ENCODE data around the gene HIF3A.
"Not testable (repeated sequence)": the region's sequence is repeated elsewhere in the genome, so short reads cannot be mapped to it uniquely, and the experiment has no call there.

HIF3A gene

DNA sequence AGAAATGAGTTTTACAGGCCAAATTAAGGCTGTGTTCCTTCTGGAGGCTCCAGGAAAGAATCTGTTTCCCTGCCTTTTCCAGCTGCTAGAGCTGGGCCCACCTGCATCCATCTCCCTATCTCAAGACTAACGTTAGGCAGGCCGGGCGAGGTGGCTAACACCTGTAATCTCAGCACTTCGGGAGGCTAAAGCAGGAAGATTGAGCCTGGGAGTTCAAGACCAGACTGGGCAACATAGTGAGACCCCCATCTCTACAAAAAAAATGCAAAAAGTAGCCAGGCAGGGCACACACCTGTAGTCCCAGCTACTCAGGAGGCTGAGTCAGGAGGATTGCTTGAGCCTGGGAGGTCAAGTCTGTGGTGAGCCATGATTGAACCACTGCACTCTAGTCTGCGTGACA lies 14.6 kb downstream of the HIF3A start:
- DNase-seq (ENCODE audit: low read depth, low spot score): no peak
- POLR2A ChIA-PET: no interaction called here
- CTCF ChIA-PET: interaction anchor here (1.0 to 2.2 kb wide), 2 partner anchors 10 to 36 kb away, joined by 5 to 10 read pairs; partner anchors contain the start of gene PPP5C
- H3K4me3 ChIP-seq (ENCODE audit: low read depth, low read length): no peak overlapping the region
- TF ChIP-seq, protein P1, sequence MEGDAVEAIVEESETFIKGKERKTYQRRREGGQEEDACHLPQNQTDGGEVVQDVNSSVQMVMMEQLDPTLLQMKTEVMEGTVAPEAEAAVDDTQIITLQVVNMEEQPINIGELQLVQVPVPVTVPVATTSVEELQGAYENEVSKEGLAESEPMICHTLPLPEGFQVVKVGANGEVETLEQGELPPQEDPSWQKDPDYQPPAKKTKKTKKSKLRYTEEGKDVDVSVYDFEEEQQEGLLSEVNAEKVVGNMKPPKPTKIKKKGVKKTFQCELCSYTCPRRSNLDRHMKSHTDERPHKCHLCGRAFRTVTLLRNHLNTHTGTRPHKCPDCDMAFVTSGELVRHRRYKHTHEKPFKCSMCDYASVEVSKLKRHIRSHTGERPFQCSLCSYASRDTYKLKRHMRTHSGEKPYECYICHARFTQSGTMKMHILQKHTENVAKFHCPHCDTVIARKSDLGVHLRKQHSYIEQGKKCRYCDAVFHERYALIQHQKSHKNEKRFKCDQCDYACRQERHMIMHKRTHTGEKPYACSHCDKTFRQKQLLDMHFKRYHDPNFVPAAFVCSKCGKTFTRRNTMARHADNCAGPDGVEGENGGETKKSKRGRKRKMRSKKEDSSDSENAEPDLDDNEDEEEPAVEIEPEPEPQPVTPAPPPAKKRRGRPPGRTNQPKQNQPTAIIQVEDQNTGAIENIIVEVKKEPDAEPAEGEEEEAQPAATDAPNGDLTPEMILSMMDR (IDR thresholded peaks at IDR 0.05; ENCODE audit: insufficient read depth, low read length, missing control alignments): no peak

DNA sequence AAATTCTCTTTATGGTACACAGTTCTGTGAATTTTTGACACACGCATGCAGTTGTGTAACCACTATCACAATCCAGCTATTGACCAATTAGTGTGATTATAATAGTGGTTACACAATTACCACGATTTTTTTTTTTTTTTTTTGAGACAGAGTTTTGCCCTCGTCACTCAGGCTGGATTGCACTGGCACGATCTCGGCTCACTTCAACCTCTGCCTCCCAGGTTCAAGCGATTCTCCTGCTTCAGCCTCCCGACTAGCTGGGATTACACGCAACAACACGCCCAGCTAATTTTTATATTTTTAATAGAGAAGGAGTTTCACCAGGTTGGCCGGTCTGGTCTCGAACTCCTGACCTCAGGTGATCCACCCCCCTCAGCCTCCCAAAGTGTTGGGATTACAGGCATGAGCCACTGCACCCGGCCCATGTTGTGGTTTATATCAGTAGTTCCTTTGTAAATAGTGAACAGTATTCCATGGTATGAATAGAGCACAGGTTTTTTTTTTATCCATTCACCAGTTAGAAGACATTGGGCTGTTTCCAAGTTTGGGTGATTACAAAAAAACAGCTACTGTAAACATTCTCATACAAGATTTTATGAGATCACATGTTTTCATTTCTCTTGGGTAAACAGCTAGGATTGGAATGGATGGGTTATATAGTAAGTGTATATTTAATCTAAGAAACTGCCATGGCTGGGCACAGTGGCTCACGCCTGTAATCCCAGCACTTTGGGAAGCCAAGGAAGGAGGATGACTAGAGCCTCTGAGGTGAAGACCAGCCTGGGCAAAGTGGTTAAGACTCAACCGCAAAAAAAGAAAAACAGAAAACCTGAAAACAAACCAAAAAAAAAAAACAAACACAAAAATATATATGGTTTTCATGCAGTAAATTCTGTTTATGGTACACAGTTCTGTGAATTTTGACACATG lies 17.0 kb downstream of the HIF3A start:
- POLR2A ChIA-PET: interaction anchor here (0.7 kb wide), 1 partner anchor 35 kb away, joined by 3 read pairs; no protein-coding TSS in a partner anchor
- CTCF ChIA-PET: interaction anchor here (0.6 kb wide), 1 partner anchor 57 kb away, joined by 3 read pairs; no protein-coding TSS in a partner anchor
- H3K4me3 ChIP-seq (ENCODE audit: low read depth, low read length); DNase-seq (ENCODE audit: low read depth, low spot score): not testable (repeated sequence)

DNA sequence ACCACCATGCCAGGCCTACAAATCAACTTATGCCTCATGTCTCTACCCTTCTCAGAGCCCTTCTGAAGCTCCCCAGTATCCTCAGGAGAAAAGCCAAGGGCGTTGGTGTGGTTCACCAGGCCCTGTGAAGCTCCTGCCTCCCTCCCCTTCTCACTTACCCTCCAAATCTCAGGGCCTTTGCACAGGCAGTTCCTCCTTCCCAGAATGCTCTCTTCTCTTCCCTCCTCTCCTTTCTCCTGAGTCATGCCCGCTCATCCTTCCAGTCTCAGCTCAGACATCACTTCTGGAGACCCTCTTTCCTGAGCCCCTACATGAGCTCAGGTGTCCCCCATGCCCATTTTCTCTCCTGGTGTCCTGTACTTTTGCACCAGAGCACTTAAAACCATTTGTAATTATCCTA lies 20.5 kb downstream of the HIF3A start:
- TF ChIP-seq, protein P1 (IDR thresholded peaks at IDR 0.05; ENCODE audit: insufficient read depth, low read length, missing control alignments): no peak
- DNase-seq (ENCODE audit: low read depth, low spot score): no peak
- ChIA-PET CTCF (interaction anchor here (2.5 to 2.7 kb wide), 2 partner anchors 30 to 36 kb away, joined by 9 to 12 read pairs; partner anchors contain the start of gene PPP5C), POLR2A (no interaction called here)
- H3K4me3 ChIP-seq (ENCODE audit: low read depth, low read length): no peak overlapping the region

DNA sequence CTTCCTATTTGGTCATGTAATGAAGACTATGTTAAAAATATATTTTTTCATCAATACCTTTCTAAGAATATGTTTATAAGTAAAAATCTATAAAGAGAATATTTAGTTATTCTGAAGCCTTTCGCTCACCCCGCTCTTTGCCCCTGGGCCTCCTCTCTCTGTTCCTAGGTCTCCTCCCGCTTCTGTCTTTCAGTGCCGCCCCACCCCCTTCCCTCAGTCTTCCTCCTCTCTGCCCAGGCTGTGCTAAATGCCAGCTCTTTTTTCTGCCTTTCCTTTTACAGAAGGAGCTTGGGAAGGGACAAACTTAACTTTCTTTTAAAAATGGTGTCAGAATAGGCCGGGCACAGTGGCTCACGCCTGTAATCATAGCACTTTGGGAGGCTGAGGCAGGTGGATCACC lies 22.8 kb downstream of the HIF3A start:
- TF ChIP-seq, protein P1 (IDR thresholded peaks at IDR 0.05; ENCODE audit: insufficient read depth, low read length, missing control alignments): no peak
- no peak for DNase-seq (ENCODE audit: low read depth, low spot score)
- POLR2A ChIA-PET: no interaction called here
- H3K4me3 ChIP-seq (ENCODE audit: low read depth, low read length): no peak overlapping the region
- CTCF ChIA-PET: no interaction called here

DNA sequence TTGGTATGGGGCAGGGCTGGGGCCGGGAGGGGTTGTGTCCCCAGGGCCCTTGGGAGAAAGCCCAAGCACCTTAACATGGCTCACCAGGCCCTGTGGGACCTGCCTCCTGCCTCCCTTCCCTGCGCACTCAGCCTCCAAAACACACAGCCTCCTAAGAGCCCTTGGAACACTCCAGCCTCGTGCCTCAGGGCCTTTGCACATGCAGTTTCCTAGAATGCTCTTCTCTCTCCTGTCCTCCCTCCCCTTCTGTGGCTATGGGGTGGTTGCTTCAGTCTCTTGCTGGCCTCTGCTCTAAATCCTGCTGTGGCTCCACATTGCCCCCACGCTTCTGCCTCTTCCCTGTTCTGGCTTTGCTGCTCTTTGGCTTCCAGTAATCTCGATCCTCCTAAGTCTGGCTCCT lies 23.7 kb downstream of the HIF3A start:
- CTCF ChIA-PET: no interaction called here
- TF ChIP-seq, protein P1 (IDR thresholded peaks at IDR 0.05; ENCODE audit: insufficient read depth, low read length, missing control alignments): no peak
- DNase-seq (ENCODE audit: low read depth, low spot score): no peak
- H3K4me3 ChIP-seq (ENCODE audit: low read depth, low read length): no peak overlapping the region
- POLR2A ChIA-PET: no interaction called here

DNA sequence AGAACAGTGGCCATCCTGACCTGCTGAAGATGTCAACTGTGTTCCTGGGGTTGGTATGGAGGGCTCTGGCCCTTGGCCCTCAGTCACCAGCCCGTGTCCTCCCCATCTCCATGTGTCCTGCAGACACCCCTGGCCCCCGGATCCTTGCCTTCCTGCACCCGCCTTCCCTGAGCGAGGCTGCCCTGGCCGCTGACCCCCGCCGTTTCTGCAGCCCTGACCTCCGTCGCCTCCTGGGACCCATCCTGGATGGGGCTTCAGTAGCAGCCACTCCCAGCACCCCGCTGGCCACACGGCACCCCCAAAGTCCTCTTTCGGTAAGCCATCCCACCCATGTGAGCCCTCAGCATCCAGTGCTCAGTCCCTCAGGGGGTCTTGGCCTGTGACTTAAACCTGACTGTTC lies 24.8 kb downstream of the HIF3A start:
- CTCF ChIA-PET: interaction anchor here (0.6 kb wide), 1 partner anchor 123 kb away, joined by 3 read pairs; no protein-coding TSS in a partner anchor

DNA sequence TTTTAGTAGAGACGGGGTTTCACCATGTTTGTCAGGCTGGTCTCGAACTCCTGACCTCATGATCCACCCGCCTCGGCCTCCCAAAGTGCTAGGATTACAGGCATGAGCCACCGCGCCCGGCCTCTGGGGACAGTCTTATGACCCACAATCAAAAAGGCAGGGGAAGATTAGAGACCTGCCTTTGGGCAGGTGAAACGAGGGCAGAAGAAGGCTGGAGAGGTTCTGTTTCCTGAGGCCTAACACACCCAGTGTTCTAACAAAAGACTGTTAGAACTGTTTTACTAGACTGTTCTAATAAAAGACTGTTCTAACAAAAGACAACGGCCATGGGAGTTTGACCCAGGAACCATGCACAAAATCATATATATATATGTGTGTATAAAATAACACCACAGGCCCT lies 26.4 kb downstream of the HIF3A start:
- DNase-seq (ENCODE audit: low read depth, low spot score); POLR2A ChIA-PET; H3K4me3 ChIP-seq (ENCODE audit: low read depth, low read length); CTCF ChIA-PET: not testable (repeated sequence)

More for the DNA sequence above, 24.8 kb downstream of the HIF3A start:
- DNase-seq (ENCODE audit: low read depth, low spot score): no peak
- TF ChIP-seq, protein P1 (IDR thresholded peaks at IDR 0.05; ENCODE audit: insufficient read depth, low read length, missing control alignments): no peak
- POLR2A ChIA-PET: no interaction called here
- H3K4me3 ChIP-seq (ENCODE audit: low read depth, low read length): no peak overlapping the region

All from AG04449 (cell line).